Skeletal muscle cell (primary cell): ENCODE measurements around the gene EPAS1.

Experiments used
- DNase-seq: peaks from one replicate; pipeline ENCODE4 v3.0.0-alpha.2; 2010; ENCODE audit warnings: low read depth
- H3K4me3 ChIP-seq: 2 replicates; pipeline ENCODE4 v1.5.1; 2011; ENCODE audit warnings: low read depth, mild to moderate bottlenecking, control low read depth, low read length, moderate library complexity

The EPAS1 gene

DNA sequence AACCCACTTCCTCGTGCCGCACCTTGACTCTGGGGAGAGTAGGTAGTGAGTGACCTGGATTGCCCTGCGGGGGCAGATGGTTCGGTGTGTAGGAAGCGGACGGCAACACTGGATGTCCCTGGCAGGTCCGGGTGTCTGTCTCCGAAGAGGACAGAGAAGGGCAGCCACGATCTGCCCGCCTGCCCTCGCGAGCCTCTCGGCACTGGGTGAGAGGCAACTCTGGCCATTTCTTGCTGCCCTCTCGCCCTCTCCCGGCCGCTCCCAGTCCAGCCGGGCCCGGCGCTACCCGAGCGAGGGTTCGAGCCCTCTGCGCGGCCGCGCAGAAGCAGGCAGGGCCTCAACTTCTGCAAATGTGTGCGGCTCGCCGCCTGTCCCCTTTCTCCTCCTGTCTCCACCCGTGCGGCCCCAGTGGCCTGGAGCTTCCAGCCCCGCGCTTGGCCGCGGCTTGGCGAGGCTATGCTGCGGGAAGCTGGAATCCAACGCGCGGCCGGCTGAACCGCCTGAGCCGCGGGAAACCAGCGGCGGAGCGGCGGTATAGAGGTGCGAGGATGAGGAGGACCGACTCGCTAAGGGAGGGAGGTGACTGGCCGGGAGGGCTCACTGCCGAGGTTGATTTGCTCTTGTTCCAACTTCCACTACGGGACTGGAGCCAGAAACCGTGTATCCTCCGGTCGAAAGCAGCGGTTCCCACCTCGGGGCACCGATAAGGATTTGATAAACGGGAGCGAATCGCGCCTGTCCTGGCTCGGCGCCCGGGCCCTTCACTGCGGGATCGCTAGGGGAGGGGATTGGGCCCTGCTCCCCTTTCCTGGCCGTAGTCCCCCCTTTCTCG, 1.5 kb downstream of the EPAS1 start:
- DNase-seq, result no peak
- peak overlapping the region; percentile 63 for H3K4me3 ChIP-seq

DNA sequence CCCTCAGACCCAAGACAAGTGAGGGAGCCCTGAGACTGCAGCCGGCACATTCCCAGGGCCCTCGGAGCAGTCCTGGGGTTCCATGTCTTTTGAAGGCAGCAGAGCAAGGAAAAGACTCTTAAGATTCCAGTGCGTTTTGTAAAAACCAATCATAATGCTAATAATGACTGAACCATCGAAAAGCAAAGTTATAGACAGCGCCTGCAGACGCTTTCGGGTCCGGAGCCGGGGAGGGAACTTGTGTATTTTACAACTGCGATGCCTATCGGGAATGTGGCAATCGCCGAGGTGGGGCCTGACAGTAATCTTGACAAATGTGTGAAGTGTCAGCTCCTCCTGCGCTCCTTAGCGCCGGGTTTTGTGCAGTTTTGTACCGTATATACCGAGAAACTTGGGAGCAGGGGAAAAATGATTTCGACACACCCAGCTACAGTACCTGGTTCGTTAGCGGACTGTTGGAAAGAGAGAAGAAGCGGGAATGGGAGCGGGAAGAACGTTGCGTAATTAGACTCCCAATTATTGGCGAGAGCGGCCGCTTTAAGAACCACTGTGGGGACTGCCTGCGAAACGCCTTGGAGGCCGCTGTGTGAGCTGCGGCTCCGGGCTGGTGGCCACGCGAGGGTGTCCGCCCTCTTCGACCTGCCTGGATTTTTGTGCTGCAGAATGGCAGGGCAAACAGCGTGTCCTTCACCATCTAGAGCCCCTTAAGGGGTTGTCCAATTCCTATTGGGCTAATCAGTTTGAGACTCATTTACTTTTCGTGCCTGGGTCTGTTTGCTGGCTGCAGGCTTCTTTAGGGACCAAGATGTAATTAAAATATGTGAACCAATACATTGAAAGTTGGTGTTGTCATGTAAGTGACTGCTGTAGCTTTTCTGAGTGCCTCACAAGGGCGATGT, 2.4 kb downstream of the EPAS1 start:
- peak; percentile 28 for DNase-seq
- peak overlapping the region; percentile 63 for H3K4me3 ChIP-seq

DNA sequence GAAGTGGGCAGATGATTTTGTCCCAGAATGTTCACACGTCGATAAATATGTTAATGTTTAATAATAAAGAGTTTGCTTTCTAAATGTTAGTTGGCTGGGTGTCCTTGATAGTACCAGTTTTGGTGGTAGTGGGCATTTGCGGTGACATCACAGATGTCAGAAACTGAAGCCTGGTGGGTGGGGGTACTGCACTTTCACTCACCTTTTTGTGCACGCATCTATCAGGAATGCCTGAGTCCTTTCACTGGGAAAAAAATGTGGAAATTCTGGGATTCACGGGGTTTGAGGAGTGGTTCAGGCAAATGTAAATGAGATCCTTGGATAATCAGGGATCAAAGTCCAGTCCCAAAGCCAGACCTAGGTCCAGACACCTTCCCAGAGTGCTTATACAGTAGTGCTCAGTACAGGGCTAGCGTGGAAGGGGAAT, 3.2 kb downstream of the EPAS1 start:
- DNase-seq, result no peak
- no peak overlapping the region for H3K4me3 ChIP-seq

DNA sequence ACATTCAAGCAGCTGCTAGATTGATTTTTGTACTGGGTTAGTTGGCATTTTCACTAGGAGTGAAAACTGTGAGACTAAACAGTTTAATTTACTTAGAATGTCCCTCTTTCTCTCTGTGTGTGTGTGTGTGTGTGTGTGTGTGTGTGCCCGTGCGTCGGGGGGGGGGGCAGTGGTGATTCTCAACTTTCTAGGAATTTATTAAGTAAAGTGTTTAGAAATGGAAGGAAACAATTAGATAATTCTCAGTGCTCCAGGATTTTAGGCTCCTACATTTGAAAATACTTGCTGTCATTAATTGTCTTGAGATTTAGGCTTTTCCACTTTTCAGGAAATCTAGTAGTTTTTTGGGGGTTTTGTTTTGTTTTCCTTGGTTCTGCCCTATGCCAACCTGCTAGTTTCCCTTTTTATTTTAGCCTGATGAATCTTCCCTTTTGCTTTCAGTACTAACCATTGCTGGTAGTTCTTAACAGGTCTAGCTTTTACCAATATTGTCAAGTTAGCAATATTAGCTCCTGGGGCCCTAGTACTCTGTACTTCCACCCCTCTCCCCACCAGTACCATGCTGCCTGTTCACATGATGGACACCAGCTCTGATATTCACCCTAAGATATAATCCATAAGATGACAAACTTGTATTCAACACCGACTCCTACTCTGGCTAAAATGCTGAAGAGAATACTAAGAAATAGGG, 4.9 kb downstream of the EPAS1 start:
- no peak overlapping the region for H3K4me3 ChIP-seq
- no peak for DNase-seq

DNA sequence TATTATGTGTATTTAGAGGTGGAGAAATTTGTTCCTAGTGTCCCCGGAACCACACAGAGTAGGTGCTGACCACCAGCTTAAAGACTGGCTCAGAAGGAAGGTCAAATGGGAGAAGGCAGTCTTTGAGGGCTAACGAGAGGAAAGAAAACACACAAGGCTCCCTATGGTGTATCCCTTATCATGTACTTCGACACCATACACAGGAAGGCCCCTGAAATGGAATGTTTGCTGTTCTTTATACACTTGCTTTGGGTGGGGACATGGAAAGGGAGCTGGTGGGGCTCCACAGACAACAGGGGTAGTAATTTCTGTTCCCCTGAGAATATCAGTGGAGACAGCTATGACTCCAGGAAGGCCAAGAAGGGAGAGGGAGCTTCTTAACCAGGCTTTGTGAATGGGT, 6.0 kb downstream of the EPAS1 start:
- no peak for DNase-seq
- H3K4me3 ChIP-seq, result no peak overlapping the region

DNA sequence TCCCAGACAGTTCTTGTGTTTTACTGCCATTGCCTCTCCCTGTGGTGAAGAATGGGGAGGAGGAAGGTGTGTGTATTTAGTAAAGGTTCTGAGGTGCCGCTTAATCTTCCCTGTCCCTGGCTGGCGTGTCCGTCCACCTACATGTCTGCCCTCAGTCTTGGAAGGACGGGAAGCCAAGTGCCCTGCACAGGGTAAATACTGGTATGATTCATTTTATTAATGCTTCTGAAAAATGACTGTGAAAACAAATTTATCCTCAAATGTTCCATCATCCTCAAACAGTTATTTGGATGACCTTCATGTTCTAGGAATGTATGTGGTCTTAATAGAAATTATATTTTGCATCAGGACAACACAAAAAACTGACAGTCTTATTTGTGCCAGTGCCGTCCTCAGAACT, 6.6 kb downstream of the EPAS1 start:
- no peak for DNase-seq
- H3K4me3 ChIP-seq, result no peak overlapping the region

DNA sequence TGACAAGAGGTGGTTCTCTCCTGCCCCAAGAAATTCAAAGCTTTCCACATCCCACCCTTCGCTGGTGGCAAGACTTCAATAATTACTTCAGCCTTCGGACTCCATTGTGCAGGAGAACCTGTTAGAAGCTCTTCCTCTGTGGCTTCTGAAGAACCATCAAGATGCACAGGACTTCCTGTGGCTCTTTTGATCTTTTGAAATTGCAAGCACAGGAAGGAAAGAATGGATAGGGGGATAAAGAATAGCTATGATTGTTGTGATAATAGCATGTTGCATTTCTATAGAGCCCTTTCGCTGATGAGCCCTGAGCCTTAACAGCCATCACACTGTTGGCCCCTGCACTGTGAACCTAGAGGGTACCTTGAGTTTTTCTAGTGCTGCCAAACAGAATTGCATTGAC, 7.4 kb downstream of the EPAS1 start:
- no peak overlapping the region for H3K4me3 ChIP-seq
- DNase-seq, result no peak

DNA sequence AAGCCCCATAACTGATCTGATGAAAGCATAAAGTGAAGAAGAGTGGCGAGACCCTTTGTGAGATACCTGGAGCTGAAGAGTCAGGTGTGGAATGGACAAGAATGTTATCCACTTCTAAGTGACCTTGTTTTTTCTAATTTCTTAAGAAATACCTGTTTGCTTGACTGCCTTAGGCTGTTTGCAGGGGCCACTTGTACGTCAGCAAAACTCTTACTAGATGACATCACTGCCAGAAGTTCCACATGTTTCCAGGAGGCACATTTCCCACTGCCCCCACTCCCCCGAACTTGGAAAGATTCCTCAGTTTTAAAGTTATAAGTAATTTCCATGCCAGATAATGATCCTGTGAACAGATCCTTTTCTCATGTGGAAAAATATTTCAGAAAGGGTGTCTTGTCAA, 8.0 kb downstream of the EPAS1 start:
- no peak overlapping the region for H3K4me3 ChIP-seq

DNA sequence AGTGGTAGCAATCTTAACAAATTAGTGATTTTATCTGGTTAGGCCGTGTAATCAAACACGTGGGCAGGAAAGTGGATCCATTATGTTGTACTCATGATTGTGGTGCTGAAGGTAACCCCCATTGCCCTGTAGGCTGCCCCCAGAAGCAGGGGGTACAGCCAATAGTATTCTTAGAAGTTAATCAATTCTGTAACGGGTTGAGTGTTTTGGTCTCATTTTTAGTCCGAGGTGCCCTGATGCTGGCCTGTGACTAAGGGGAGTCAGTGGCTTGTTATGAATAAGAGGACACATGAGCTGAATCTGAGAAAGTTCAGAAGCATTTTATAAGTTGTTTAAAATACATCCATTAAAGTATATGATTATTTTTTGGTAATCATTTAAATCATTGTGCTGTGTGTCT, 8.6 kb downstream of the EPAS1 start:
- no peak for DNase-seq
- no peak overlapping the region for H3K4me3 ChIP-seq

More for the DNA sequence above, 8.0 kb downstream of the EPAS1 start:
- no peak for DNase-seq

DNA sequence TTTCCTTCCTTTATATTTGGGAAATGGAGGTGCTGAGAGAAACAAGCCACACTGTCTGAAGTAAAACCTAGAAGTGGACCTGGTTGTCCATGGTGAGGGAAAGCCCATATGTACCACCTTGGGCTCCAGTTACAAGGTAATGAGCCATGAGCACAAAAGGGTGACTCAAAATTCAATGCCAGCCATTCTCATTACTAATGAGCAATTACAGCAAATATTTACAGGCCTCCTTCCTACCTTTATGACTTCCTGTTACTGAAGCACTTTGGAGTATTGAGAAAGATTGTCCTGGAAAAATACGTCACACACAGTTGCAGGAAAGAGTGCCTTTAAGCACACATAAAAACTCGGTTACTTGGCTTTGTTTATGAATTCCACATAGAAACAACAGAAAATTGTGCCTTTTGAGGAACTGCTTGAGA, 9.1 kb downstream of the EPAS1 start:
- no peak overlapping the region for H3K4me3 ChIP-seq
- no peak for DNase-seq

DNA sequence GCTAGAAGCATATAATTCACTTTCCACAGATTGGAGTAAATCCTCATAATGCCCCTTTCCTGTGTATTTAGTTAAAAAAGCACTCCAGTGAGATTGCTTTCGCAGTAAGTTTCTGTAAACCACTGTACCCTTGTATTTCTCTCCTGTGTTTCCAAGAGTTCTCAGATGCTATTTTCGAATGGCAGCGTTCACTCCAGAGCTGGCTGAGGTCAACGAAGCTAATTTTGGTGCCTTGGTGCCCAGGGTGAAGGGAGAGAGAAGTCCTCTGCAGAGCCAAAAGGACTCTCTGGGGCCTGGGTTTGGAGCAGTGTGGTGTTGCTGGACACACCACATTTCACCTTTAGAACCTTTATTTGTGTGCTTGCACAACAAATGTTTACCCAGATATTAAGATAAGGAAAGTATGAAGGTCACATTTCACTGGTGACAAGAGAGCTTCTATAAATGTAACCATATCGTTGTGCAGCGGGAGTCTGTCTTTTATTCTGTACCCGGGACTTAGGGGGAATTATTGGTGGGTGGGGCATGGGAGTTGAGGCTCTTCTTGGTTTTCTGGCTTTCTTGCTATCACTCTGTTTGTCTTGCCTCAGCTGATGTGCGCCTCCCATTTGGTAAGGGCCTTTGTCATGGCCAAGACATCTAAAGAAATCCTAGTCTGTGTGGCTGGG, 9.9 kb downstream of the EPAS1 start:
- no peak overlapping the region for H3K4me3 ChIP-seq
- DNase-seq, result no peak

DNA sequence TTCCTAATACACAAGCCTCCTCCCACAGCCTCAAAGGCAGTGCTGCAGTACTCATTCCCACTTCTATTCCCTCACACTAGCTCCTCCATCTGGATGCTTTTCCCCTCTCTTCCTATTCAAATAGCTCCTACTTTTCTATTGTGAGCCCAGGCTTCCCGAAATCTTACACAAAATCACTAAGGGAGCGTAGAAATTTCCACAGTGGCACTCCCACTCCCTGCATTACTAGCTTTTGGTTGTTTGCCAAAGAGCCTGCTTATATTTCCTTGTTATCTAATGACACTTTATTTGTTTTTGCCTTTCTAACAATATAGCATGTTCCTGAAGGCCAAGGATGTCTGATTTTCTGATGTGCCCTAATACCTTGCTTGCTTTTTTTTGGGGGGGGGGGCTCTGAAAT, 10.9 kb downstream of the EPAS1 start:
- no peak for DNase-seq
- H3K4me3 ChIP-seq, result no peak overlapping the region

DNA sequence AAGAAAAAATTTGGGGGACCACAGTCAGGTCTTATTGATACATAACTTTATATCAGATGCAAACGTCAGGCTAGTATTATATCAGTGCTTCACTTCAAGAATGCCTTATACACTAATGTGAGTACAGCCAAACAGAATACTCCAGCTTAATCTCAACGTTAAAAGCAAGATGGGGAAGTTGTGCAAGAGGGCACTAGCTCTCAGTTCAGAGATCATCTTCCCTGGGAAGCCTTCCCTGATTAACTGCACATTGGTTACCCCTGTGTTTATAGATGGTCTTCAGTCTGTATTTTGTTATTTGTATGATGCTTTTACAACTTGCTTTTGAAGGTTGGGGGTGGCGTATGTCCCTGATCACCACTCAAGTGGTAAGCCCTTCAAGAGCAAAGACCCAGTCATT, 11.4 kb downstream of the EPAS1 start:
- no peak for DNase-seq
- H3K4me3 ChIP-seq, result no peak overlapping the region

DNA sequence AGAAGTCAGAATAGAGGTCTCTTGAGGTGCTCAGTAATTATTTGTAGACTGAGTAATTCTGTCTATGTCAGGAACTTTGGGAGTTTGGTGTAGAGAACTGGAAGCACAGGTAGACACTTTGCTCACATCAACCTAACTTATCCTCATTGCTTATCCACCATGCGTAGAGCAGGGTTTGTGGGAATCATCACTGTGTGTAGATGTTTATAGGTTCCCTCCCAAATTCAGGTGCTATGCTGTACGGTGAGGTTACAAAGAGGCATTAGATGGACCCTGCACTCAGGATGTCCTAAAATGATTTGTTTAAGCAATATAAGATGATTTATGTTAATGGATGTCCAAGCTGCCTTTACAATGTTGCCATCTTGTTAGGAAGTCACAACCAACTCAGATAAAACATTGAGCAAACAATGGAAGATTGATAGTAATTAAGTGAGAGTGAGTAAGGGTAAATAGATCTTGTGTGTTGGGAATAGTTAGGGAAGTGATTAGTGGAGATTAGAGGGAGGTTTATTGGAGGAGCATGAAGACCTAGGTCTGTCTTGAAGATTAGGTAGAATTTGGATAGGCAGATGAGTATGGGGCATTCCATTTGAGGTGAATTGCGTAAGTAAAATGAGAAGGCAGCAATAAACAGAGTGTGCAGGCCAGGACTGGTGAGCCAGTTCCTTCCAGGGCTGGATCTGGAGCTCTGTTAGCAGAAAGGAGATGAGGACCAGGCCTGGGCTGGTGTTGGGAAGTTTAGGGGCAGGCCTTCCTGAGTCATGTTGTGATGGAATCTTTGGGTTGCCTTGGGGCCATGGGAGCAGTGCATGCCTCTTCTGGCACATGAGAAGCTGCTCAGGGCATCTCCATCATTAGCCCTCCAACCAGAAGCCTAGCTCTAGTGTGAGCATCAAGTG, 12.1 kb downstream of the EPAS1 start:
- no peak overlapping the region for H3K4me3 ChIP-seq
- DNase-seq, result peak; percentile 46

DNA sequence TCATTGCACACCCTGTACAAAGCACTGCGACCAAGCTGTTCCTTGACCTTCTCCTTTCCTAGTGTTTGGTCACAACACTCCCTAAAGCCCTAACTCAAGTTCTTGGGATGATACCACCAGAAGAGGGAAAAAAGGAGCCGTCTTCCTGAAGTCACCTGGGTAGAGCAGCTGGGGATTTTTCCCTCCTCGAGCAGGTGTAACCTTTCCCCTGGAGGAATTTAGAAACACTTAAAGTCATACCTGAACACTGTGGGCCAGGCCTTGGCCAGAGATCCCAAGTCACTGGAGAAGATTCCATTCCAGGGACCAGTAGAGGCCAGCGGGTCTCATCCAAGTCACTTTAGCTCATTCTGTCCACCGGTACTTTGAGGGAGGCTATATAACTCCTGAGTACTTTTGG, 13.2 kb downstream of the EPAS1 start:
- no peak overlapping the region for H3K4me3 ChIP-seq
- DNase-seq, result no peak

DNA sequence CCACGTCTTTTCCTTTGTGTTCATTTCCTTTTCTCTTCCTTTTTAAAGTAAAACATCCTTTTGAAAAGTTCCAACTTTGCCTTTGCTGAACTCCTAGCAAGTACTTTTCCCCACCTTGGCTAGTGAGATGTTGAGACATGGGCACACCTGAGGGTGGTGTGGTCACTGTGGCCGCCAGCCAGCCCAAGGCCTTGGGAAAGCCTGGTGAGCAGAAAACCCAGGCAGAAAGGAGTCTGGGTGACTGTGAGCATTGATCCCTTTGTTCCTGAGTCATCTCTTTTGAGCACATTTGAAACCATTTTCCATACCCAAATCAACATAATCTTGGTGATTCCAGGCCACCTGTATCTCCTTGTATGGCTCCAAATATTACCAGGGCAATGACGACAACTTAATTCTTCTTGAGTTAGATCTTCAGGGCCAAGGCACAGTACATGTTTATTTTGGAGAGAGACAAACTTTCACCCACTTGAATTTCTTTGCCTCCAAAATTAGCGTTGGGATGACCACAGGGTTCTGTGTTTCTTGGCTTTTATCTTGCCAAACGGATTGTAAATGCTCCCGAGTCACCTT, 14.5 kb downstream of the EPAS1 start:
- no peak overlapping the region for H3K4me3 ChIP-seq
- DNase-seq, result no peak

DNA sequence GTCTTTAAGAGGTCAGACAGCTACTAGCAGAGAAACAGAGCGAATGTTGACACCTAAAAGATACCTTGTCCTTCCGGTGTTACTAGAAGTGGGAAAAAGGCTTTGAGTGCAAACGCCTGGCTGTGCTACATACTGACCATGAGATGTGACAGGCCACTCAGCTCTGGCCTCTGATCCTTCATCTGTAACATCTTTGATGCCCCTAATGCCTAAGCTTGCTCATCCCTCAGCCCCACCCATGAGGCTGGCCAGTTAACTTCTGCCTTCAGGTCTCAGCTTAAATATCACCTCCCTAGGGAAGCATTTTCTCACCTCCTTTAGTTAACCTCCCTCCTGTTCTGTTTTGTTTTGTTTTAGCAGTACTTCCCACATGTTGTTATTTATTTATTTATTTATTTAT, 15.9 kb downstream of the EPAS1 start:
- H3K4me3 ChIP-seq, result no peak overlapping the region
- DNase-seq, result no peak

DNA sequence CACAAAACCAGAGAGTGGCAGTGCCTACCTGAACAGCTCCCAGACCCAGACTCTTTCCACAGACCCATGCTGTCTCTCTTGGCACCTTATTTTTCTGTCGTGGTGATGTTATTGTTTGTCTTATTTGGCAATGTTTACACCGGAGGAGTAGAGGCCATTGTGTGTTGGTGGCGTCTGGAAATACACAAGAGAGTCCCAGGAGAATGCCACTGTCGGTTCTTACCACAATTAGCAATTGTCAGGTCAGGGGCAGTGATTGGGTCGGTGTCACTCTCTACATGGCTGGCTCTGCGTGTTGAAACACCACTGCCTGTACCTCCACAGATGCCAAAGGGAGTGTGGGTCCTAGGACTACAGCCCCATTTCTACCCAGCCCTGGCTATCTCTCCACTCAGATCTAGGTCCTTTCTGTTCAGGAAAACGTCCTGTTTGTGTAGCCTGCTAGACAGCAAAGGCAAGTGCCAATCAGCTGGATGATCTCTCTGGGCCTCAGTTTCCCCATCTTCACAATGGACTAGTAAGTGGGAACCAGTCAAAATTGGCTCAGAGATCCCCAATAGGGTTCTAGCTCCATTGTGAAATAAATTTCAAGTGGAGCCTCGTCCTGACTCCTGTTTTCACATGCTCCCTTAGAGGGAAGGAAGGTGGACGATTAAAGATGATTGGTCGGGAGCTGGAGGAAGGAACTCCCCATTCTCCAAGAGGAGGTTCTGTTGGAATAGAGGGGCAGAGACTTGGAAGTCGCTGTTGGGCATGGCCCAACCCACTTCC, 17.0 kb downstream of the EPAS1 start:
- H3K4me3 ChIP-seq, result no peak overlapping the region
- DNase-seq, result no peak
